ENCODE measurements around the gene RASSF8. TPM values are rescaled to one million over a fixed set of nuclear protein-coding genes. Genes with fewer than 3 reads are reported as not detected.
"Not testable (repeated sequence)": the region's sequence is repeated elsewhere in the genome, so short reads cannot be mapped to it uniquely, and the experiment has no call there.

RASSF8 gene
- total RNA-seq, 4 donors from 2014 or later, result 13.1 to 332 (median 23.5) TPM

DNA sequence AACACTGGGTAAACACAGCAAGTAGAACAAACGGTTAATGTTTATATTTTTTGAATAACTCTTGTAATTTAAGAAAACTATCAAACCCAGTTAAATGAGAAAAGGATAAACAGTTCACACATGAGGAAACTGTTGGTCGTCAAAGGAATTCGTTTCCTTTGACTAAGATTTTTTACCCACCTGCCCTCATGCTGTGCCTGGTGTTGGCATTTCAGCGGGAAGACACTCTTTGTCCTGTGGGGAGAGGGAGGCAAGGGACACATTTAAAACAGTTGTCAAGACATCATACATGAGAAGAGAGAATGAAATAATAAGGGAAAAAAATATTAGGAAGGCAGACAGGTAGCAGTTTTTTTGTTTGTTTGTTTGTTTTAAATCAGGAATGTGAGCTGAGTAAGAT lies 95.9 kb downstream of the RASSF8 start:
- in situ Hi-C loops (cut with MboI; ENCODE audit: low pct_ligation_motif_present in 1 of 4, low pct_unique_long_range_greater_than_20kb in 1 of 4, low sequenced_read_pairs in 3 of 4), result no loop called here

GRCh38 chr12:26055087-26055486 lies 96.6 kb downstream of the RASSF8 start:
- TF ChIP-seq POLR2AphosphoS5 (IDR thresholded peaks at IDR 0.05) (no peak), POLR2A (IDR thresholded peaks at IDR 0.05) (no peak), EP300 (IDR thresholded peaks at IDR 0.05; ENCODE audit: low read depth) (no peak)
- TF ChIP-seq, protein P1, sequence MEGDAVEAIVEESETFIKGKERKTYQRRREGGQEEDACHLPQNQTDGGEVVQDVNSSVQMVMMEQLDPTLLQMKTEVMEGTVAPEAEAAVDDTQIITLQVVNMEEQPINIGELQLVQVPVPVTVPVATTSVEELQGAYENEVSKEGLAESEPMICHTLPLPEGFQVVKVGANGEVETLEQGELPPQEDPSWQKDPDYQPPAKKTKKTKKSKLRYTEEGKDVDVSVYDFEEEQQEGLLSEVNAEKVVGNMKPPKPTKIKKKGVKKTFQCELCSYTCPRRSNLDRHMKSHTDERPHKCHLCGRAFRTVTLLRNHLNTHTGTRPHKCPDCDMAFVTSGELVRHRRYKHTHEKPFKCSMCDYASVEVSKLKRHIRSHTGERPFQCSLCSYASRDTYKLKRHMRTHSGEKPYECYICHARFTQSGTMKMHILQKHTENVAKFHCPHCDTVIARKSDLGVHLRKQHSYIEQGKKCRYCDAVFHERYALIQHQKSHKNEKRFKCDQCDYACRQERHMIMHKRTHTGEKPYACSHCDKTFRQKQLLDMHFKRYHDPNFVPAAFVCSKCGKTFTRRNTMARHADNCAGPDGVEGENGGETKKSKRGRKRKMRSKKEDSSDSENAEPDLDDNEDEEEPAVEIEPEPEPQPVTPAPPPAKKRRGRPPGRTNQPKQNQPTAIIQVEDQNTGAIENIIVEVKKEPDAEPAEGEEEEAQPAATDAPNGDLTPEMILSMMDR (IDR thresholded peaks at IDR 0.05), result no peak
- WGBS, 2 donors (ENCODE audit: low coverage in 1 of 2), result 86 to 92% methylated on average over 2 of the region's 2 CpGs

More for the DNA sequence above, 95.9 kb downstream of the RASSF8 start:
- Histone ChIP-seq H3K27ac (no peak overlapping the region), H3K27me3 (no peaks in the 10 kb centered on the region), H3K4me1 (peaks cover 0 to 9% (median 3%) of the 10 kb centered on the region in 4 donors), H3K9me3 (no peaks in the 10 kb centered on the region), H3K36me3 (no peaks in the 10 kb centered on the region), H3K4me3 (no peak overlapping the region)
- no peak for DNase-seq
- intact Hi-C loops (cut with DNase I; ENCODE audit: low total_unique reads), result no loop called here
- WGBS, 2 donors (ENCODE audit: low coverage in 1 of 2), result 68 to 74% methylated on average over 4 of the region's 4 CpGs
- TF ChIP-seq, protein P1 (IDR thresholded peaks at IDR 0.05), result no peak

DNA sequence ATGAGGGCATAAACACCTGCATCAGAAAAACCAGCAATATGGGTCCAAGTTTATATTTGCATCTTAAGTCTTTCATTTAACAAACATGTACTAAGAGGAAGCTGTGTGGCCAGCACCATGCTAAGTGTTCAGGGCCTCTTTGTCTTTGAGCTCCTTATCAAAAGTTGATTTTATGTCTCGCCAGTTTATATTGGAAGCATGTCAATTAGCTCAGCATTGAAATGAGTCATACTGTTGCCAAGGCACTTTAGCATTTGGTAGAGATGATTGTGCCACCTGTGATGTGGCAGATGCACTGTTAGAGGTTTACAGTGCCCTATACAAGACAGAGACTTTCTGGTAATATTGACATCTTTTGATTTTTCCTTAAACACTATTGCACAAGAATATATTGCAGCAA lies 97.9 kb downstream of the RASSF8 start:
- Histone ChIP-seq H3K4me1 (peaks cover 0 to 9% (median 3%) of the 10 kb centered on the region in 4 donors), H3K9me3 (no peaks in the 10 kb centered on the region), H3K36me3 (no peaks in the 10 kb centered on the region), H3K4me3 (no peak overlapping the region), H3K27me3 (no peaks in the 10 kb centered on the region), H3K27ac (no peak overlapping the region)
- TF ChIP-seq EP300 (IDR thresholded peaks at IDR 0.05; ENCODE audit: low read depth), result no peak
- TF ChIP-seq, protein P1 (IDR thresholded peaks at IDR 0.05), result no peak
- no peak for TF ChIP-seq POLR2AphosphoS5 (IDR thresholded peaks at IDR 0.05)
- TF ChIP-seq POLR2A (IDR thresholded peaks at IDR 0.05), result no peak
- WGBS, 2 donors (ENCODE audit: low coverage in 1 of 2), result 36 to 43% methylated on average over 1 of the region's 1 CpG
- no peak for DNase-seq
- in situ Hi-C loops (cut with MboI; ENCODE audit: low pct_ligation_motif_present in 1 of 4, low pct_unique_long_range_greater_than_20kb in 1 of 4, low sequenced_read_pairs in 3 of 4) (no loop called here), intact Hi-C loops (cut with DNase I; ENCODE audit: low total_unique reads) (no loop called here)

More at GRCh38 chr12:26055087-26055486, 96.6 kb downstream of the RASSF8 start:
- no peak overlapping the region for H3K4me3 ChIP-seq
- H3K36me3 ChIP-seq, result no peaks in the 10 kb centered on the region
- H3K27me3 ChIP-seq, result no peaks in the 10 kb centered on the region
- H3K4me1 ChIP-seq, result peaks cover 0 to 9% (median 3%) of the 10 kb centered on the region in 4 donors
- DNase-seq, result no peak
- intact Hi-C loops (cut with DNase I; ENCODE audit: low total_unique reads) (no loop called here), in situ Hi-C loops (cut with MboI; ENCODE audit: low pct_ligation_motif_present in 1 of 4, low pct_unique_long_range_greater_than_20kb in 1 of 4, low sequenced_read_pairs in 3 of 4) (no loop called here)
- H3K9me3 ChIP-seq, result no peaks in the 10 kb centered on the region
- no peak overlapping the region for H3K27ac ChIP-seq

DNA sequence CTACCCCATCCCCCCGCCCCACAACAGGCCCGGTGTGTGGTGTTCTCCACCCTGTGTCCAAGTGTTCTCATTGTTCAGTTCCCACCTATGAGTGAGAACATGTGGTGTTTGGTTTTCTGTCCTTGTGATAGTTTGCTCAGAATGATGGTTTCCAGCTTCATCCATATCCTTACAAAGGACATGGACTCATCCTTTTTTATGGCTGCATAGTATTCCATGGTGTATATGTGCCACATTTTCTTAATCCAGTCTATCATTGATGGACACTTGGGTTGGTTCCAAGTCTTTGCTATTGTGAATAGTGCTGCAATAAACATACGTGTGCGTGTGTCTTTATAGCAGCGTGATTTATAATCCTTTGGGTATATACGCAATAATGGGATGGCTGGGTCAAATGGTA lies 98.8 kb downstream of the RASSF8 start:
- H3K27me3 ChIP-seq; H3K9me3 ChIP-seq; H3K27ac ChIP-seq; H3K4me3 ChIP-seq; DNase-seq; in situ Hi-C loops (cut with MboI; ENCODE audit: low pct_ligation_motif_present in 1 of 4, low pct_unique_long_range_greater_than_20kb in 1 of 4, low sequenced_read_pairs in 3 of 4); H3K4me1 ChIP-seq; intact Hi-C loops (cut with DNase I; ENCODE audit: low total_unique reads); H3K36me3 ChIP-seq: not testable (repeated sequence)
- 65 to 86% methylated on average over 5 to 6 of the region's 6 CpGs for WGBS, 2 donors (ENCODE audit: low coverage in 1 of 2)

DNA sequence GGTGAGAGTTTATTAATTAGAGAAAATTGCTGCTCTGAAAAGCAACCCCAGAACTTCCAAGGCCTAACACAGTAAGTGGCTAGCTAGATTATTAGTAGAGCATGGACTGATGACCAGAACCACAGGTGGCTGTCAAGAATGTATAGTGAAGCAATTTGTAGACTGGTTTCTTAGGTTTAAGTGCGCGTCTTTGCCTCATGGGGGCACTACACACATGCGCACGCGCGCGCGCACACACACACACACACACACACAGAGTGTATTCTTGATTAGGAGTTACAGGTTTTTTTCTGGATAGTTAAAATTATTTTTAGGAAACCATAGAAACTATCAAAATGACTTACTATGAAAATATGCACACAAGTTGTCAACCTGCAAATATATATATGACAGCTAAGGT lies 99.8 kb downstream of the RASSF8 start:
- no peak for DNase-seq
- no peaks in the 10 kb centered on the region for H3K9me3 ChIP-seq
- H3K4me1 ChIP-seq, result peaks cover 0 to 6% (median 3%) of the 10 kb centered on the region in 4 donors
- intact Hi-C loops (cut with DNase I; ENCODE audit: low total_unique reads) (no loop called here), in situ Hi-C loops (cut with MboI; ENCODE audit: low pct_ligation_motif_present in 1 of 4, low pct_unique_long_range_greater_than_20kb in 1 of 4, low sequenced_read_pairs in 3 of 4) (no loop called here)
- 85 to 96% methylated on average over 8 of the region's 8 CpGs for WGBS, 2 donors (ENCODE audit: low coverage in 1 of 2)
- H3K27me3 ChIP-seq, result no peaks in the 10 kb centered on the region
- no peaks in the 10 kb centered on the region for H3K36me3 ChIP-seq
- H3K27ac ChIP-seq, result no peak overlapping the region
- TF ChIP-seq, protein P1 (IDR thresholded peaks at IDR 0.05), result no peak
- TF ChIP-seq POLR2A (IDR thresholded peaks at IDR 0.05) (no peak), POLR2AphosphoS5 (IDR thresholded peaks at IDR 0.05) (no peak), EP300 (IDR thresholded peaks at IDR 0.05; ENCODE audit: low read depth) (no peak)
- no peak overlapping the region for H3K4me3 ChIP-seq
